Mesendoderm (in vitro differentiated cells): ENCODE results near the gene KPRP.

Experiments used
- DNase-seq: peaks from one replicate; pipeline ENCODE4 v3.0.0; 2013
- H2AK5ac ChIP-seq: 2 replicates; pipeline ENCODE4 v1.6.1; 2013; ENCODE audit warnings: low read length, inconsistent platforms
- H2BK120ac ChIP-seq: 2 replicates; pipeline ENCODE4 v1.6.1; 2013; ENCODE audit warnings: low read depth, mild to moderate bottlenecking, low read length, moderate library complexity, mixed read lengths
- H2BK15ac ChIP-seq: replicated peaks from 2 replicates; pipeline ENCODE4 v1.6.1; 2013; ENCODE audit warnings: low read depth, mild to moderate bottlenecking, moderate library complexity
- H2BK5ac ChIP-seq: 2 replicates; pipeline ENCODE4 v1.6.1; 2013; ENCODE audit warnings: low read length, inconsistent platforms
- H3K18ac ChIP-seq: 2 replicates; pipeline ENCODE4 v1.6.1; 2013; ENCODE audit warnings: mild to moderate bottlenecking, low read length, mixed read lengths
- H3K23ac ChIP-seq: one replicate; pipeline ENCODE4 v1.6.1; 2013; ENCODE audit warnings: low read length
- H3K27ac ChIP-seq: 2 replicates; pipeline ENCODE4 v1.5.1; 2013; ENCODE audit warnings: low read depth, mild to moderate bottlenecking, inconsistent platforms, low read length, moderate library complexity
- H3K27me3 ChIP-seq: 2 replicates; pipeline ENCODE4 v1.6.1; 2013; ENCODE audit warnings: low read length, control low read depth, mild to moderate bottlenecking, inconsistent platforms; ENCODE audit not compliant: insufficient read depth, poor library complexity
- H3K36me3 ChIP-seq: 2 replicates; pipeline ENCODE4 v1.6.1; 2013; ENCODE audit warnings: low read length, inconsistent platforms; ENCODE audit not compliant: control insufficient read depth, insufficient read depth
- H3K4ac ChIP-seq: one replicate; pipeline ENCODE4 v1.6.1; 2013; ENCODE audit warnings: low read depth, mild to moderate bottlenecking, low read length, moderate library complexity
- H3K4me1 ChIP-seq: 2 replicates; pipeline ENCODE4 v1.6.1; 2013; ENCODE audit warnings: low read depth, low read length, inconsistent platforms; ENCODE audit not compliant: control insufficient read depth
- H3K4me2 ChIP-seq: 2 replicates; pipeline ENCODE4 v1.6.1; 2013; ENCODE audit warnings: low read length
- H3K4me3 ChIP-seq: 2 replicates; pipeline ENCODE4 v1.5.1; 2013; ENCODE audit warnings: mild to moderate bottlenecking, low read length
- H3K56ac ChIP-seq: one replicate; pipeline ENCODE4 v1.6.1; 2013; ENCODE audit warnings: low read length
- H3K79me1 ChIP-seq: 2 replicates; pipeline ENCODE4 v1.6.1; 2013; ENCODE audit warnings: low read length, inconsistent platforms
- H3K79me2 ChIP-seq: 2 replicates; pipeline ENCODE4 v1.6.1; 2013; ENCODE audit warnings: mild to moderate bottlenecking, low read length; ENCODE audit not compliant: control insufficient read depth, insufficient read depth
- H3K9ac ChIP-seq: 2 replicates; pipeline ENCODE4 v1.6.1; 2013; ENCODE audit warnings: low read length, inconsistent platforms
- H4K5ac ChIP-seq: one replicate; pipeline ENCODE4 v1.6.1; 2013; ENCODE audit warnings: low read length
- H4K8ac ChIP-seq: one replicate; pipeline ENCODE4 v1.6.1; 2013; ENCODE audit warnings: low read depth, mild to moderate bottlenecking, control low read depth, low read length, moderate library complexity
- WGBS: extraction: QIAGEN DNeasy Blood & Tissue Kit; methylation state at CpG from one replicate; pipeline ENCODE4 v1.1.7; 2013; ENCODE audit warnings: low lambda C conversion rate, missing lambda C conversion rate; ENCODE audit not compliant: insufficient coverage; ENCODE audit errors: extremely low coverage; 5-methylcytosine and 5-hydroxymethylcytosine counted together

Gene KPRP

GRCh38 chr1:152739841-152740240, 18.0 kb upstream of the KPRP start:
- H3K56ac ChIP-seq = no peak overlapping the region
- H2BK5ac ChIP-seq = no peak overlapping the region
- no peak overlapping the region for H3K18ac ChIP-seq
- H3K36me3 ChIP-seq = no peaks in the 10 kb centered on the region
- H3K4ac ChIP-seq = no peak overlapping the region
- no peak overlapping the region for H3K23ac ChIP-seq
- H3K79me2 ChIP-seq = no peaks in the 10 kb centered on the region
- WGBS = no CpG with 5 or more reads among the region's 3 CpGs
- H3K4me1 ChIP-seq = no peaks in the 10 kb centered on the region
- no peaks in the 10 kb centered on the region for H3K27me3 ChIP-seq
- no peak overlapping the region for H3K4me2 ChIP-seq
- H4K5ac ChIP-seq = no peak overlapping the region
- no peak overlapping the region for H3K9ac ChIP-seq
- no peak overlapping the region for H2AK5ac ChIP-seq
- DNase-seq = no peak
- no peak overlapping the region for H3K27ac ChIP-seq
- no peak overlapping the region for H2BK120ac ChIP-seq
- H3K79me1 ChIP-seq = no peaks in the 10 kb centered on the region
- no peak overlapping the region for H2BK15ac ChIP-seq
- no peak overlapping the region for H4K8ac ChIP-seq
- no peak overlapping the region for H3K4me3 ChIP-seq

GRCh38 chr1:152741656-152742055, 16.2 kb upstream of the KPRP start:
- H3K56ac ChIP-seq = no peak overlapping the region
- H2BK15ac ChIP-seq = no peak overlapping the region
- H4K8ac ChIP-seq = no peak overlapping the region
- no peak overlapping the region for H2BK5ac ChIP-seq
- no peak overlapping the region for H4K5ac ChIP-seq
- no peaks in the 10 kb centered on the region for H3K4me1 ChIP-seq
- H2AK5ac ChIP-seq = no peak overlapping the region
- no peak overlapping the region for H3K4ac ChIP-seq
- H3K18ac ChIP-seq = no peak overlapping the region
- H3K23ac ChIP-seq = no peak overlapping the region
- no peak overlapping the region for H3K4me3 ChIP-seq
- no peaks in the 10 kb centered on the region for H3K27me3 ChIP-seq
- no peaks in the 10 kb centered on the region for H3K79me1 ChIP-seq
- no peaks in the 10 kb centered on the region for H3K36me3 ChIP-seq
- DNase-seq = no peak
- no peaks in the 10 kb centered on the region for H3K79me2 ChIP-seq
- no peak overlapping the region for H3K9ac ChIP-seq
- no peak overlapping the region for H3K4me2 ChIP-seq
- no peak overlapping the region for H3K27ac ChIP-seq
- H2BK120ac ChIP-seq = no peak overlapping the region

DNA sequence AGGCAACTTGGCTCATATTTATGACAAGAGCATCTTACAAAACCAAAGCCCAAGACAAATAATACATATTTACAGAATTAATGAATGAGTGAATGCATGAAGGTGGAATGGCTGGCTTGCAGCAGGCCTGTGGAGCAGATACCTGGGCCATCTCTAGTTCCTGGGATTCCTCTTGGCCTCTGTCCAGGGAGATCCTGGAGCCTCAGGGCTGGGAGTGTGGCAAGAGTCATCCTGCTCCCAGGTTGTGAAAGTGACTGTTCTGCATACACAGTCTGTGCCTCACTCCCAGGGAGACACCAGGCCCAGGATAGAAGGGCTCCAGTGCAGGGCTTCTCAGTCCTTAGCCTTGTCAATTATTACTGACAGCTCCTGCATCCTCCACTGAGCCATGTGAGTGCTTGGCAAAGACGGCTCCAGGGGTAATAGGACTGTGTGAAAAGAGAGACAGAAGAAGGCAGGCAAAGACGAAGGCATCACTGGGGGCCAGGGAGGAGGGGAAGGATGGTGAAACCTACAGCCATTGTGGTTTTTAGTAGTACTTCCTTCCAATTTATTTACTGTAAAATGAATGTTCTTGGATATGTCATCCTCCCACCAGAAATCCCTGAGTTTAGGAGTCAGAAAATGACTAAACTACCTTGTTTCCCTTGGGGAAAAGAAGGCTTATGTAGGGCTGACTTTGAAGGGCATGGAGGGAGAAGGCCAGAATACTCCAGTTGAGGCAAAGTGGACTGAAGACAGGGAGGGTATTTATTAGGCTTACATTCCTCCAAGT, 14.3 kb upstream of the KPRP start:
- DNase-seq = no peak
- Histone ChIP-seq H3K9ac (no peak overlapping the region), H3K18ac (no peak overlapping the region), H3K56ac (no peak overlapping the region), H2BK5ac (no peak overlapping the region), H3K4me1 (no peaks in the 10 kb centered on the region), H4K5ac (no peak overlapping the region), H3K23ac (no peak overlapping the region), H3K79me1 (no peaks in the 10 kb centered on the region), H3K27ac (no peak overlapping the region), H3K4ac (no peak overlapping the region), H4K8ac (no peak overlapping the region), H3K4me3 (no peak overlapping the region), H2AK5ac (no peak overlapping the region), H3K4me2 (no peak overlapping the region), H3K79me2 (no peaks in the 10 kb centered on the region), H3K36me3 (no peaks in the 10 kb centered on the region), H2BK15ac (no peak overlapping the region), H3K27me3 (no peaks in the 10 kb centered on the region), H2BK120ac (no peak overlapping the region)
- no CpG with 5 or more reads among the region's 2 CpGs for WGBS

DNA sequence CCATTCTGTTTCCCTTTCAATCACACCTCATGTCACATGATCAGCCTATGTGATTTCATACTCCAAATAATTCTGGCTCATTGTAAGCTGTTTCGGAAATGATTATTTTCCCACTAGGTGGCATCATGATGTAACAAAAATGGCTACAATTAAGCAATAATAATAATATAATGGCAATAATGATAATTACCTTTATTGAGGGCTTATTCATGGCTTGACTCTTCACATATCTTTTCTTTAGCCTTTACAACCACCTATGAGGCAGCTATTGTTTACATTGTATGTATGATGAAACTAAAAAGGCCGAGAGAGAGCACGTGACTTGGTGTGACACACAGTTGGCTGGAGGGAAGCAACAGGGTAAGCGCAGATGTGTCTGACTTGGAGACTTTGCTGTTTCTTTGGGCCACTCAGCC, 12.5 kb upstream of the KPRP start:
- WGBS = no CpG with 5 or more reads among the region's 4 CpGs
- no peaks in the 10 kb centered on the region for H3K79me1 ChIP-seq
- no peak overlapping the region for H3K23ac ChIP-seq
- H2BK120ac ChIP-seq = no peak overlapping the region
- H4K5ac ChIP-seq = no peak overlapping the region
- no peaks in the 10 kb centered on the region for H3K79me2 ChIP-seq
- H3K56ac ChIP-seq = no peak overlapping the region
- no peak overlapping the region for H3K4ac ChIP-seq
- H3K9ac ChIP-seq = no peak overlapping the region
- no peak overlapping the region for H3K4me3 ChIP-seq
- no peak overlapping the region for H2AK5ac ChIP-seq
- H2BK5ac ChIP-seq = no peak overlapping the region
- H3K36me3 ChIP-seq = no peaks in the 10 kb centered on the region
- H2BK15ac ChIP-seq = no peak overlapping the region
- no peaks in the 10 kb centered on the region for H3K27me3 ChIP-seq
- no peak overlapping the region for H3K18ac ChIP-seq
- no peak overlapping the region for H3K27ac ChIP-seq
- no peak overlapping the region for H4K8ac ChIP-seq
- H3K4me1 ChIP-seq = no peaks in the 10 kb centered on the region
- no peak overlapping the region for H3K4me2 ChIP-seq
- no peak for DNase-seq

GRCh38 chr1:152745765-152746444, 11.9 kb upstream of the KPRP start:
- DNase-seq = no peak
- Histone ChIP-seq H3K79me1 (no peaks in the 10 kb centered on the region), H2AK5ac (no peak overlapping the region), H2BK120ac (no peak overlapping the region), H2BK15ac (no peak overlapping the region), H3K4me2 (no peak overlapping the region), H3K23ac (no peak overlapping the region), H3K27me3 (no peaks in the 10 kb centered on the region), H3K18ac (no peak overlapping the region), H2BK5ac (no peak overlapping the region), H3K4me3 (no peak overlapping the region), H3K9ac (no peak overlapping the region), H3K4me1 (no peaks in the 10 kb centered on the region), H4K8ac (no peak overlapping the region), H4K5ac (no peak overlapping the region), H3K4ac (no peak overlapping the region), H3K27ac (no peak overlapping the region), H3K56ac (no peak overlapping the region), H3K79me2 (no peaks in the 10 kb centered on the region), H3K36me3 (no peaks in the 10 kb centered on the region)
- no CpG with 5 or more reads among the region's 6 CpGs for WGBS
